NCI-H2227 (cell line): ENCODE data around the gene OR10H5.
"Not testable (repeated sequence)": the region's sequence is repeated elsewhere in the genome, so short reads cannot be mapped to it uniquely, and the experiment has no call there.

Experiments used
- DNase-seq: peaks from one replicate; lab custom pipeline; 2025; ENCODE audit not compliant: unreplicated experiment; lab: John Stamatoyannopoulos, UW

The OR10H5 gene

GRCh38 chr19:15810335-15810734 is 22.9 kb downstream of the OR10H5 start:
- DNase-seq: no peak

GRCh38 chr19:15811476-15811875 is 24.0 kb downstream of the OR10H5 start:
- DNase-seq: no peak

GRCh38 chr19:15812060-15812722 is 24.7 kb downstream of the OR10H5 start:
- DNase-seq: no peak

GRCh38 chr19:15813916-15814315 is 26.5 kb downstream of the OR10H5 start:
- DNase-seq: no peak

- no peak for DNase-seq
Measured at GRCh38 chr19:15815306-15815705, 27.8 kb downstream of the OR10H5 start, which contains the start of gene OR10H1. Gene OR10H1 (minus strand): TSS chr19:15815664. CDS start chr19:15808037, 7,627 bp downstream.

GRCh38 chr19:15820646-15821045 is 33.2 kb downstream of the OR10H5 start:
- DNase-seq: no peak

- DNase-seq: no peak
Measured at GRCh38 chr19:15825753-15826152, 38.3 kb downstream of the OR10H5 start.

GRCh38 chr19:15828121-15828610 is 40.7 kb downstream of the OR10H5 start:
- no peak for DNase-seq

- DNase-seq: not testable (repeated sequence)
Measured at GRCh38 chr19:15828611-15829305, 41.3 kb downstream of the OR10H5 start.

- no peak for DNase-seq
Measured at GRCh38 chr19:15829306-15829698, 41.8 kb downstream of the OR10H5 start.

GRCh38 chr19:15829786-15830185 is 42.3 kb downstream of the OR10H5 start:
- no peak for DNase-seq

GRCh38 chr19:15831626-15832025 is 44.2 kb downstream of the OR10H5 start:
- DNase-seq: no peak

- not testable (repeated sequence) for DNase-seq
Measured at GRCh38 chr19:15834232-15834631, 46.8 kb downstream of the OR10H5 start.

GRCh38 chr19:15835565-15836329 is 48.3 kb downstream of the OR10H5 start:
- DNase-seq: not testable (repeated sequence)

GRCh38 chr19:15836330-15837220 is 49.1 kb downstream of the OR10H5 start:
- DNase-seq: peak; percentile 91

GRCh38 chr19:15837221-15837731 is 49.8 kb downstream of the OR10H5 start:
- DNase-seq: no peak

- no peak for DNase-seq
Measured at GRCh38 chr19:15838351-15838750, 50.9 kb downstream of the OR10H5 start.

GRCh38 chr19:15839888-15840287 is 52.4 kb downstream of the OR10H5 start:
- DNase-seq: not testable (repeated sequence)

GRCh38 chr19:15840833-15841232 is 53.4 kb downstream of the OR10H5 start:
- DNase-seq: no peak

GRCh38 chr19:15841875-15842569 is 54.6 kb downstream of the OR10H5 start:
- DNase-seq: no peak
